HG02981 (cell line): ENCODE data around the gene MRPS2.

Experiments
- ATAC-seq: cut with Tn5 transposase; IDR thresholded peaks from one replicate; pipeline ENCODE4 v1.9.1; 2021; ENCODE audit warnings: mild to moderate bottlenecking, moderate library complexity; ENCODE audit not compliant: unreplicated experiment

MRPS2 gene

GRCh38 chr9:135480071-135480939 lies 20.2 kb upstream of the MRPS2 start:
- ATAC-seq = no peak

GRCh38 chr9:135480940-135481310 lies 19.6 kb upstream of the MRPS2 start:
- no peak for ATAC-seq

- no peak for ATAC-seq
These were observed 18.3 kb upstream of the MRPS2 start for GRCh38 chr9:135482015-135482754.

GRCh38 chr9:135484460-135485277 lies 15.8 kb upstream of the MRPS2 start:
- no peak for ATAC-seq

GRCh38 chr9:135485385-135485784 lies 15.1 kb upstream of the MRPS2 start:
- ATAC-seq = no peak

- ATAC-seq = no peak
These were observed 14.7 kb upstream of the MRPS2 start for GRCh38 chr9:135485832-135486231.

GRCh38 chr9:135486267-135487065 lies 14.0 kb upstream of the MRPS2 start:
- ATAC-seq = no peak

GRCh38 chr9:135487281-135488012 lies 13.0 kb upstream of the MRPS2 start:
- no peak for ATAC-seq

- no peak for ATAC-seq
These were observed 12.5 kb upstream of the MRPS2 start for GRCh38 chr9:135488013-135488330.

GRCh38 chr9:135488527-135488926 lies 12.0 kb upstream of the MRPS2 start:
- ATAC-seq = no peak

GRCh38 chr9:135489188-135489906 lies 11.1 kb upstream of the MRPS2 start:
- ATAC-seq = no peak

- ATAC-seq = no peak
These were observed 10.2 kb upstream of the MRPS2 start for GRCh38 chr9:135490166-135490870.

GRCh38 chr9:135490980-135491464 lies 9.5 kb upstream of the MRPS2 start:
- ATAC-seq = no peak

GRCh38 chr9:135491764-135492163 lies 8.7 kb upstream of the MRPS2 start:
- no peak for ATAC-seq

- ATAC-seq = no peak
These were observed 7.4 kb upstream of the MRPS2 start for GRCh38 chr9:135492886-135493669.

GRCh38 chr9:135494791-135495559 lies 5.5 kb upstream of the MRPS2 start:
- ATAC-seq = no peak
